LoVo (cell line): Measurements from ENCODE around the gene WDR76.
"Not testable (repeated sequence)": the region's sequence is repeated elsewhere in the genome, so short reads cannot be mapped to it uniquely, and the experiment has no call there.

ENCODE experiments used
- DNase-seq: peaks from one replicate; pipeline ENCODE4 v3.0.0-alpha.2; 2016; ENCODE audit warnings: low spot score

Gene WDR76

DNA sequence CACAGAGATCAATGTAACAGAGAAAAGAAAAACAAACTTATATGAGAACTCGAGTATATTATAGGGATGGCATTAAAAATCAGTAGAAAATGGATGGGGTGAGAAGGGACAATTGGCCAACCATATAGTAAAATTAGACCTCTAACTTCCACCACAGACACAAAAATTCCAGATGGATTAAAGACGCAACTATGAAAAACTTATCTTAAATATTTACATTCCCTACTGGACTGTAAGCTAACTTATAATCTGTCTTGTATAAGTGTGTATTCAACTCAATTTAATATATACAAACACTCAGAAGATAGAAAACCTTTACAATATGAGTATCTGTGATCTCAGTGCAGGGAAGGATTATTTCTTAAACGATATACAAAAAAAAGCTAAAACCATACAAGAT lies 5.3 kb upstream of the WDR76 start:
- DNase-seq: no peak

DNA sequence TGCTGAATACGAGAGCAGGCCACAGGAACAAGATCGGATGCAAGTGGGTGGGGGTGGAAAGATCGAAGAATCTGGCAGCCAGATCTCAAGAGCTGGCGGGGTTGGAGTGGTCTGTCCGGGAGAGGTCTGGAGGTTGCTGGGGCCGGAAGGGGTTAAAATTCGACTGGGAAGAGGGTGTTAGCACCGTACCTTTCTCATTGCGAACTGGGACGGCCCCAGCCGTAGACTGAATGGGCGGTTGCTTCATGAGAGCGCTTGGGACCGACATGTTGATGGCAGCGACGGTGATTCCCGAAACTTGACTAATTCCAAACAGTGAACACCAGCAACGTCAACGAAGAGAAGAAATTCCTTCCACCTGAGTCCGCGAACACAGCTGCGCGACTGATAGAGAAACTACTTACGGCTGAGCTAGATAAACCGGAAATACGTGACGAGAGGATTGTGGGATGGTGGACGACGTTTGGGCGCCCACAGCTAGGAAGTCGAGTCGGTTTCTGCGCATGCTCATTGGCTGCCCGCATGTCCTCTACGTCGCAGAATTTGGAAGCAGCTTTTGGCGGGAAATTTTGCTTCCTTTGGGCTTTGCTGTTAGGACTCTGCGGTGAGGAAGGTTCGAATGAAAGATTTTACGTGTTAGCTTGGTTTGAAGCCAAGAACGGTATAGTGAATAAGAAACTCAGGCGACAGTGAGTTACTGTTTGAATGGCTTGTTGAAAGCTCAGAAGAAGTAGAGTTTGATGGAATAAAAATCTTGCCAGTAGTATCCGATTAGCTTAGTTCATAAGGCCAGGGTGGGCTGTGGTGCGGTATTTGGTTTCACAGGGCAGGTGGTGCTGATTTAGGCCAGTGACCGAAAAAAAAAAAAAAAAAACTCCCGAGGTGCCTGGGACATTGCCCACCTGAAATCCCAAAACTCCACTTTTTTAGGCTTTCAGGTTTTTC lies 2.2 kb upstream of the WDR76 start, which contains the start of gene MFAP1:
TSS of gene MFAP1 (minus strand) at position 389 of the 945 bp plus-strand sequence. CDS start at position 268, 121 bp downstream.
- peak; percentile 99 for DNase-seq

DNA sequence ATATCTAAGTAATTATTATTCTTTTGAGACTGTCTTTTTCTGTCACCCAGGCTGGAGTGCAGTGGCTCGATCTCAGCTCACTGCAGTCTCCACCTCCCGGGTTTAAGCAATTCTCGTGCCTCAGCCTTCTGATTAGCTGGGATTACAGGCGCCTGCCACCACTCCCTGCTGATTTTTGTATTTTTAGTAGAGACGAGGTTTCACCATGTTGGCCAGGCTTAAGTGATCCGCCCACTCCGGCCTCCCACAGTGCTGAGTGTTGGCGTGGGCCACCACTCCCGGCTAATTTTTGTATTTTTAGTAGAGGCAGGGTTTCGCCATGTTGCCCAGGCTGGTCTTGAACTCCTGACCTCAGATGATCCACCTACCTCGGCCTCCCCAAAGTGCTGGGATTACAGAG lies 1.5 kb upstream of the WDR76 start:
- not testable (repeated sequence) for DNase-seq

DNA sequence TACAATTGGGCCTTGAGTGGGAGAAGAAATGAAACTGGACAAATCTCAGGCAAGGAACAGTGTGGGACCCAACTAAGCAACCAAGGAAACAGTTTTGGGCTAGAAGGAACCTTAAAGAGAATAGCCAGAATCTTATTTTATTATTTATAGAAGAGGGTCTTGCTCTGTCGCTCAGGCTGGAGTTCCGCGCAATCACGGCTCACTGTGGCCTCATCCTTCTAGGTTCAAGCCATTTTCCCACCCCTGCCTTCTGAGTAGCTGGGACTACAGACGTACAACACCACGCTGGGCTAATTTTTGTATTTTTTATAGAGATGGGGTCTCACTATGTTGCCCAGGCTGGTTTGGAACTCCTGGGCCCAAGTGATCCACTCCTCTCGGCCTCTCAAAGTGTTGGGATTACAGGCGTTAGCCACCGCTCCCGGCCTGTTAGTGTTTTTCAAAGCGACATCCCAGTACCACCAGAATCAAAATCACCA lies 734 bp upstream of the WDR76 start:
- no peak for DNase-seq

DNA sequence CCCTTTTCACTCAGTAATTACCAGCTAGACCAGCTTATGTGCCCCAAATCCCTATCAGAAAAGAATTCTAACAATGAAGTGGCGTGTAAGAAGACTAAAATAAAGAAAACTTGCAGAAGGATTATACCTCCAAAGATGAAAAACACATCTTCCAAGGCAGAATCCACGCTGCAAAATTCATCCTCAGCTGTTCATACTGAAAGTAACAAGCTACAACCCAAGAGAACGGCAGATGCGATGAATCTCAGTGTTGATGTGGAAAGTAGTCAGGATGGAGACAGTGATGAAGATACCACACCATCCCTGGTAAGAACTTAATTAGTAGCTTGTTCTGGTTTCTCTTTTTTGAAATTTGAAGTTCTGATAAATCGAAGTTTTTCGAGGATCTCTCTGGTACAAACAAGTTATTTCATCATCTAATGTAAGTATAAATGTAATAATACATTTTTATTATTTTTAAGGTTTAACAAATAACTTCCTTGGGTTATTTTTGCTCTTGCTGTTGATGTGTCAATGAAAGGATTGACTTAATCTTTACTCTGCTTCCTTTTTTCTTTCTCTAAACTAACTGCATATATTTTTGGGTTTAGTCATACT lies 1.4 kb downstream of the WDR76 start:
- no peak for DNase-seq

DNA sequence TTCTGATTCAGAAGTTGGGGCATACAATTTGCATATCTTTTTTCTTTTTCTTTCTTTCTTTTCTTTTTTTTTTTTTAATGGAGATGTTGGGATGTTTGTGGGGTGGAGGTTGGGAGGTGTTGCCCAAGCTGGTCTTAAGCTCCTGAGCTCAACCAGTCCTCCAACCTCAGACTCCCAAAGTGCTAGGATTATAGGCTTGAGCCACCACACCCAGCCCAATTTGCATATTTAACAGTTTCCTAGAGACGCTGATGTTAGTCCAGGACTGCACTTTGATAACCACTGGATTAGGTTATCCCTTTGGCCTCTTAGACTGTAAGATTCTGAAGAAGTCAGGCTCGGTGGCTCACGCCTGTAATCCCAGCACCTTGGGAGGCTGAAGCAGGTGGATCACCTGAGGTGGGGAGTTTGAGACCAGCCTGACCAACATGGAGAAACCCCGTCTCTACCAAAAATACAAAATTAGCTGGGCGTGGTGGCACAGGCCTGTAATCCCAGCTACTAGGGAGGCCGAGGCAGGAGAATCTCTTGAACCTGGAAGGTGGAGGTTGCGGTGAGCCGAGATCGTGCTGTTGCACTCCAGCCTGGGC lies 3.2 kb downstream of the WDR76 start:
- DNase-seq: not testable (repeated sequence)

DNA sequence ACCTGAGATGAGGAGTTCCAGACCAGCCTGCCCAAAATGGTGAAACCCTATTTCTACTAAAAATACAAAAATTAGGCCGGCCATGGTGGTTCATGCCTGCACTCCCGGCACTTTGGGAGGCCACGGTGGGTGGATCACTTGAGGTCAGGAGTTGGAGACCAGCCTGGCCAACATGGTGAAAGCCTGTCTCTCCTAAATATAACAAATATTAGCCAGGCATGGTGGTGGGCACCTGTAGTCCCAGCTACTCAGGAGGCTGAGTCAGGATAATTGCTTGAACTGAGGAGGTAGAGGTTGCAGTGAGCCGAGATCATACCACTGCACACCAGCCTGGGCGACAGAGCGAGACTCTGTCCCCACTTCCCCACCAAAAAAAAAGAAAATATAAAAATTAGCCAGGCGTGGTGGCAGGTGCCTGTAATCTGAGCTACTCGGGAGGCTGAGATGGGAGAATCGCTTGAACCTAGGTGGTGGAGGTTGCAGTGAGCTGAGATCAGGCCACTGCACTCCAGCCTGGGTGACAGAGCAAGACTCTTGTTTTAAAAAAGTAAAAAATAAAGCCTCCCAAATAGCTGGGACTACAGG lies 4.0 kb downstream of the WDR76 start:
- not testable (repeated sequence) for DNase-seq

DNA sequence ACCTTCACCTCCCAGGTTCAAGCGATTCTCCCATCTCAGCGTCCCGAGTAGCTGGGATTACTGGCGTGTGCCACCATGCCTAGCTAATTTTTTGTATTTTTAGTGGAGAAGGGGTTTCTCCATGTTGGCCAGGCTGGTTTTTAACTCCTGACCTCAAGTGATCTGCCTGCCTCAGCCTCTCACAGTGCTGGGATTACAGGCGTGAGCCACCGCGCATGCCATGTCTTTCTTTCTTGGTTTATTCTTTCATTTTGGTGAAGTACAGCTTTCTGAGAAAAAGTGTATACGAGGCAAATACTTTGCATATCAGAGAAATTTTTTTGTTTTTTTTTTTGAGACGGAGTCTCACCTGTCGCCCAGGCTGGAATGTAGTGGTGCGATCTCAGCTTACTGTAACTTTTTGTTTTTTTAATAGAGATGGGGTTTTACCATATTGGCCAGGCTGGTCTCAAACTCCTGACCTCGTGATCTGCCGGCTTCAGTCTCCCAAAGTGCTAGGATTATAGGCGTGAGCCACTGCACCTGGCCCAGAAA lies 4.8 kb downstream of the WDR76 start:
- not testable (repeated sequence) for DNase-seq

DNA sequence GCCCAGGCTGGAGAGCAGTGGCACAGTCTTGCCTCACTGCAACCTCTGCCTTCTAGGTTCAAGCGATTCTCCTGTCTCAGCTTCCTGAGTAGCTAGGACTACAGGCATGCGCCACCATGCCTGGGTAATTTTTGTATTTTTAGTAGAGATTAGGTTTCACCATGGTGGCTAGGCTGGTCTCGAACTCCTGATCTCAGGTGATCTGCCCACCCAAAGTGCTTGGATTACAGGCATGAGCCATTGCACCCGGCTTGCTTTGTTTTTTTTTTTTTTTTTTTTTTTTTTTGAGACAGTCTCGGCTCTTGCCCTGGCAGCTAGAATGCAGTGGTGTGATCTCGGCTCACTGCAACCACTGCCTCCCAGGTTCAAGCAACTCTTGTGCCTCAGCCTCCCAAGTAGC lies 5.7 kb downstream of the WDR76 start:
- DNase-seq: not testable (repeated sequence)

DNA sequence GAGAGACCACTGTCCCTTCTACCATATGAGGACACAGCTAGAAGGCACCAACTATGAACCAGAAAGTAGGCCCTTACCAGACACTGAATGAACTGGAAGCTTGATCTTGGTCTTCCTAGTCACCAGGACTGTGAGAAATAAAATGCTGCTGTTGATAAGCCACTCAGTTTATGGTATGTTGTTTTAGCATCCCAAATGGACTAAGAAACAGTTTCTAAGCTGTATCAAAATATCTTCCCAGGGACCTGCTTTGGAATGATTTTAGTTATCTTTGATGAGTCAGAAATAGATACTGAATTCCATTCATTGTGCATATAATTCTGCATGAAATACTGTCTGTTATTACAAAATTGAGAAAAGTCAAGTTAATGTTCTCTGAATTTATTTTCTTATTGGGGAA lies 18.6 kb downstream of the WDR76 start:
- no peak for DNase-seq

DNA sequence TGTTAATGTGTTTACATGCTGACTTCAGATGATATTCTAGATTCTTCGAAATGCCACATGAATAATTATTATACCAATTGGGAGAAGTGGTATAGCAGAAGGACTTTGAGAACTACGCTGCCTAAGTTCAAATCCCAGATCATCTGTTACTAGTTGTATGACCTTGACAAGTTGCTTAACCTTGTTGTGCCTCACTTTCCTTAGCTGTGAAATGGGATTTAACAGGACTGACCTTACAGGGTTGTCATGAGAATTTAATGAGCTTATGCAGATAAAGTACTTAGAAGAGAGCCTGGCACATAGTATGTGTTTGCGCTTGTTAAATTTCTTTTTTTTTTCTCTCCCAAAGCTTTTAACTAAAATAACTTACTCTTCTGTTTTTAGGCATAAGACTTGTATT lies 24.4 kb downstream of the WDR76 start:
- DNase-seq: no peak

DNA sequence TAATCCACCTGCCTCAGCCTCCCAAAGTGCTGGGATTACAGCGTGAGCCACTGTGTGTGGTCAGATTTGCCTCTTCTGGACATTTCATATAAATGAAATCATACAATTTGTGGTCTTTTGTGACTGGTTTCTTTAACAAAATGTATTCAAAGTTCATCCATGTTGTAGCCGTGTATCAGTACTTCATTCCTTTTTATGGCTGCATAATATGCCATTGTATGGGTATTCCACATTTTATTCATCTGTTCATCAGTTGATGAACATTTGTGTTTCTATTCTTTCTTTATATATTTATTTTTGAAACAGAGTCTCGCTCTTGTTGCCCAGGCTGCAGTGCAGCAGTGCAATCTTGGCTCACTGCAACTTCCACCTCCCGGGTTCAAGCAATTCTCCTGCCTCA lies 25.8 kb downstream of the WDR76 start:
- no peak for DNase-seq

DNA sequence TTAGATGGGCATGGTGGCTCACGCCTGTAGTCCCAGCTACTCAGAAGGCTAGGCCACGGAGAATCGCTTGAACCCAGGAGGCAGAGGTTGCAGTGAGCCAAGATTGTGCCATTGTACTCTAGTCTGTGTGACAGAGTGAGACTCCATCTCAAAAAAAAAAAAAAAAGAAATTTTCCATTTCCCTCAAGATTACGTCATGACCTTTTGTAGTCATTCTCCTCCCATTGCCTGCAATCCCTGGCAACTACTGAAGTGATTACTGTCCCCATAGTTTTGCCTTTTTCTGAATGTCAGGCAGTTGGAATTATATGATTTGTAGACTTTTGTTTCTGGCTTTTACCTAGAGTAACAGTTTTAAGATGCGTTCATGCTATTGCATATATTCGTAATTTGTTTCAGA lies 28.0 kb downstream of the WDR76 start:
- no peak for DNase-seq

DNA sequence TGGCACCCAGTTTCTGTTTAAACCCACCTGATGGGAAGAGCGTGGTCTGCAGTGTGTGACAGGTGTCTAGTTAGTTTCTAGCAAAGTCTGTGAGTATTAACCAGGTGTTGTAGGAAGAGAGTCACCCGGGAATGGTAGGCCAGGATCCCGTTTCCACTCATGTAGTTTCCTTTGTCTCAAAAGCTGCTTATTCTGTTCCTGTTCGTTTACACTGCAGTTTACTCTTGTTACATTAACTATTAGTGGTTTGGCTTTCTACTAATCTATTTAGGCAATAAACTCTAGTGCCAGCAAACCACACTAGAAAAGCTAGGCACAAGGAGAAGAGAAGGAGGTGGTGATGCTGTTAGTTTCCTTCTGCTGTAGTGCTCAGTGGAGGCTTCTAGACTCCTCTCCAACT lies 32.7 kb downstream of the WDR76 start:
- no peak for DNase-seq

DNA sequence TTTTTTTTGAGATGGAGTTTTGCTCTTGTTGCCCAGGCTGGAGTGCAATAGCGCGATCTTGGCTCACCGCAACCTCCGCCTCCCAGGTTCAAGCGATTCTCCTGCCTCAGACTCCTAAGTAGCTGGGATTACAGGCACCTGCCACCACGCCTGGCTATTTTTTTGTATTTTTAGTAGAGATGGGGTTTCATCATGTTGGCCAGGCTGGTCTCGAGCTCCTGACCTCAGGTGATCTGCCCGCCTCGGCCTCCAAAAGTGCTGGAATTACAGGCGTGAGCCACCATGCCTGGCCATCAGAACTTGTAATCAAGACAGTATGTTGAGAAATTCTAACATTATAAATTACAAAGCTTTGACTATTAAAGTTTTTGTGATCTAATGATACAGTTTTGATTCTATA lies 39.8 kb downstream of the WDR76 start:
- DNase-seq: not testable (repeated sequence)

DNA sequence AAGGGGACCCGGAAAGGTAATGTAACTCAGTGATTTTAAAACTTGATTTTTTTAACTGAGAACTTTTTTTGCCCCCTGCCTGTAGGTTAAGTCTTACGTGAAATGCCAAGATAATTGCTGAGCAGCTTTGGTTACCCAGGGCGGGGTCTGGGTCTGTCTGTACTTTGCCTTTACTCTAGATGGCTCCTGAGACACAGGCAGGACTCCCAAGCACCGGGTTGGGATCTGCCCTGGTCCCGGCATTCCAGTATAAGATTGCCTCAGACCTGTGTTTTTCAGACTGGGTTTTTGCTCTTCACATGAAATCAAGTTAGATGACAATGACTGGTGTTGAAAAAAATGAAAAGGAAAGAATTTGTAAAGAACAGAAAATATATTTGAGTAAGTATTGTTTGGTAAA lies 40.3 kb downstream of the WDR76 start:
- no peak for DNase-seq

DNA sequence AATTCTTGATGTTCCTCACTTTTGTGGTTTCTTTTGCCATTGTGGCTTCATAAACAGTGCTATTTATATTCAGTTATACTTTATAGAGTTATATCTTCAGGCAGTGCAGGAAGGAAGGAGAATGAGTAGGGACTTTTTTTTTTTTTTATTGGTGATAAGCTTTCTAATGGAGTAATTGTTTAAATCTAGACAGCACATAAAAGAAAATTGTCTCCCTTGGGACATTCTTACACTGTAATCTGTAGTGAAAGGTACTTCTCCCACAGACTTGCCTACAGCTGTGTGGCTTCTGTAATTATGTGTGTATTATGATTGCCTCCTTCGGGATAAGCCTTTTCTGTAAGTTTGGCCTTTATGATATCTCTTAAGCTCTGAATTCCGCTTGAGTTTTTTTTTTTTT lies 41.6 kb downstream of the WDR76 start:
- no peak for DNase-seq

DNA sequence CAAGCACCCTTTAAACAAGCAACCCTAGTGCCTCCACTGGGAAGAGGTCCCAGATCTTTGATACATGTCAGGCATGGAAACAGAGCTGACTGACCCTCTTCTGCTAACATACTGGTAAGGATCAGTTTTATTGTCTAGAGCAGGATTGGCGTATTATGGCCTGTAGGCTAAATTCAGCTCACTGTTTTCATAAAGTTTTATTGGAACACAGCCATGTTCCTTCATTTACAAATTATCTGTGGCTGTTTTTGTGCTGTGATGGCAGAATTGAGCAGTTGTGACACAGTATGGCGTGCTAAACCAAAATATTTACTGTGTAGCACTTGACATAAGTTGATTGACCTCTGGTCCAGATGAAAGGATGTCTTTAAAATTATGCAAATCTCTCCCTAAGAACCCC lies 45.0 kb downstream of the WDR76 start:
- DNase-seq: no peak

DNA sequence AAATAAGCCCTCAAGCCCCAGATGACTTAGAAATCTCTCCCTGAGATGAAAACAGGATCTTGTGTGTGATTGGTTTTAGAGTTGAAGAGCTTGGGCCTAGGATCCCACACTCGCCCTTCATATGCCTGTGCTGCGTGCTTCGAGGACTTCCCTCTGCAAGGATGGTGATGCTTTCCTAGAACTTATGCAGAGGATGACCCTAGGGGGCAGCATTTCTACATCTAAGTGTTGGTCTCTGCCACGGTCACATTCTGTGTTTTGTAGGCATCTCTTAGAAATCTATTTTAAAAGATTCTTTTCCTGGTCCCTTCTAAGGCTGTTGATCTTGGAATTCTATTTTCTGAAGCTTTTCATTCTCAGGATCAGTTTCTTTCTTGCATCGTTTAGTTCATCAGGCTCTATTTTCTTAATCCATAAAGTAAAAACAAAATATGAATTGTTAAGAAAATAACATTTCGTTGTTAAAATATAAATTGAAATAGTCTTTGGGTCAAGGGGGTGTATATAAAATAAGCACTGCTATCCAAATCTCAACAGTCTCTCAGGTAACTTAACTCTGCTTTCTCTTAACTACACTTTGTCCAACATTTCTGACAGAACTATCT lies 45.7 kb downstream of the WDR76 start:
- peak; percentile 45 for DNase-seq

DNA sequence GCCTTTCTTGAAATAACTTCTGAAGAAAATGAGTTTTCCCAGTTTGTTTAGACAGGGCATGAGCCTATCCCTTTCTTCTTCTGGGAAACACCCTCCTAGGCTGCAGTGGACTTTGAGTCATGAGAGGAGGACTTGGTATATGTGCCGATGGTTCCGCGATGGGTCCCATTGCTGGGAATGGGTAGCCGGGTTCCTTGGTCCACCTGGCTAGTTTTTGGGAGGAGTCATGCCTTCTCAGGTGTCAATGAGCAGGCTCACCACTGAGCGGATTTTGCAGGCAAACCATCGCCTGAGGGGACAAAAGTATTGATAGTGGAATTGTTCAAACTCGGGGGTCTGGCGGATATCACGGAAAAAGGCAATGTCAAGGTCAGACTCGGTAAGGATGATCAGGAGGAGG lies 46.8 kb downstream of the WDR76 start:
- DNase-seq: no peak

DNA sequence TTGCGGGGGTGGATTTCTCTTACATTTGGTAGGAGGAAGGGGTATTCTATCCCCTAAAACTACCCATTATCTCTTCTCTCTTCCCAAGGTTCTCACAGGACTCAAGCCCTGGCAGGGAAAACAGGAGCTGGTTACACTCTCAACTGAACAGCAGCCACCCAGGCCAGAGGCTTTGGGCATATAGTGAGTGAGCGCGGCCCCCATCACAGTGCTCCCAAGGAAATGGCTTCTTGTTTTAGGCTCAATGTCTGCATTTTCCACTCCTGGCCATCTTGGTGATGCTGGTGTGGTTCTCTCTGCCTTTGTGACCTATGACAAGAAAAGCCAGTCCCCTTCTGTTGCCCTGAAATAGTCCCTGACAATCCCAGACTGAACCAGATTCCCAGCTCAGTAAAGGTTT lies 50.1 kb downstream of the WDR76 start:
- DNase-seq: no peak

DNA sequence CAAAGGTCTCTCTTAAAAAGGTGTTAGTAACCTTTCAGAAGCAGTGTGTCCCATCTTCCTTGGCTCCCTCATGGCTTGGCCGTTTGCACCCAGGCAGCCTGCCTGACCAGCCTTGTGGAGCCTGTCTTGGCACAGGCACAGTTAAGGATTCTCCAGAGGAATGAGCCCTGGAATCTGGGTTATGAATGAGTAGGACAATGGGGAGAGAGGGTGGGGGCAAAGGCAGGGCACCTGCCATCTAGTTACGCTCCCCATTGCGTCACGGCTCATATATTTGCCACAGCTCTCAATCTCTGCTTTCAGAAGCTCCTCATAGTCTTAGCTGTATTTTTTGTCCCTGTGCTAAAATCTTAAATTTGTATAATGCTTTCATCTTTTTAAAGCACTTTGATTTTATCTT lies 50.6 kb downstream of the WDR76 start:
- no peak for DNase-seq
